Right lobe of liver (tissue), 4 donors: ENCODE data around the gene OSM.

Experiments
- CTCF ChIP-seq, 4 donors: fragments of 200-600 bp in 3 of 4; fragments of 450-650 bp in 1 of 4; IDR thresholded peaks; one replicate each; pipeline versions ENCODE4 v1.5.1 to v1.8.0; 2016 to 2022; ENCODE audit warnings: antibody characterized with exemption in 4 of 4, mild to moderate bottlenecking in 2 of 4
- POLR2A ChIP-seq: fragments of 450-650 bp; IDR thresholded peaks from one replicate; pipeline ENCODE4 v1.6.1; 2017; ENCODE audit warnings: antibody characterized with exemption, mild to moderate bottlenecking
- donor health status: DM: no; HTN: no; CAD: no.
- donor health status: DM: no; HTN: no; CAD: no.
- donor health status: DM: no; HTN: yes; CAD: no.

- no peak for TF ChIP-seq CTCF (IDR thresholded peaks at IDR 0.05)
- TF ChIP-seq POLR2A = no peak
Measured at GRCh38 chr22:30239488-30240405, 26.9 kb downstream of the OSM start.
